PC-9 (cell line): ENCODE data around the gene KCTD12. TPM values are rescaled to one million over a fixed set of nuclear protein-coding genes. Genes with fewer than 3 reads are reported as not detected.

Experiments used
- BruUV-seq: library from RNA; stranded (reverse); fragments of 400-500 nt; replicated peaks from 2 replicates; lab custom pipeline; 2021; lab: Mats Ljungman, UMichigan
- CTCF ChIA-PET: fragments of 300-600 bp; sonication (Branson Sonifier 250); formaldehyde crosslinking; loops from one replicate; lab custom pipeline; 2022; ENCODE audit warnings: antibody characterized with exemption; lab: Charles Lee
- POLR2A ChIA-PET: fragments of 300-600 bp; sonication (Branson Sonifier 250); formaldehyde crosslinking; loops from one replicate; lab custom pipeline; 2022; ENCODE audit warnings: antibody characterized with exemption; ENCODE audit not compliant: unreplicated experiment; lab: Charles Lee
- DNase-seq, 2 experiments: peaks; one replicate each; pipeline versions ENCODE4 v3.0.0 to v3.0.0-alpha.2; 2015 to 2022; ENCODE audit warnings: mixed read lengths in 1 of 2
- H2AFZ ChIP-seq: fragments of 200-600 bp; sonication (generic); 2 replicates; pipeline ENCODE4 v1.8.1; 2017; ENCODE audit warnings: antibody characterized with exemption
- H3F3A ChIP-seq: fragments of 200-600 bp; sonication (generic); 2 replicates; pipeline ENCODE4 v1.8.1; 2017; ENCODE audit warnings: antibody characterized with exemption, mild to moderate bottlenecking, low read depth; ENCODE audit not compliant: insufficient read depth
- H3K27ac ChIP-seq: fragments of 200-600 bp; sonication (generic); 2 replicates; pipeline ENCODE4 v1.6.1; 2016; ENCODE audit warnings: mixed run types
- H3K27me3 ChIP-seq: fragments of 200-600 bp; sonication (generic); 2 replicates; pipeline ENCODE4 v1.6.1; 2016; ENCODE audit warnings: low read depth, mixed run types; ENCODE audit not compliant: insufficient read depth
- H3K36me3 ChIP-seq: fragments of 200-600 bp; sonication (generic); 2 replicates; pipeline ENCODE4 v1.6.1; 2016; ENCODE audit warnings: low read depth, mixed run types
- H3K4me1 ChIP-seq: fragments of 200-600 bp; sonication (generic); replicated peaks from 2 replicates; pipeline ENCODE4 v1.6.1; 2016; ENCODE audit warnings: mixed run types; ENCODE audit not compliant: insufficient read depth
- H3K4me2 ChIP-seq: fragments of 200-600 bp; sonication (generic); 2 replicates; pipeline ENCODE4 v1.6.1; 2017; ENCODE audit warnings: mixed run types
- H3K4me3 ChIP-seq: fragments of 200-600 bp; sonication (generic); 2 replicates; pipeline ENCODE4 v1.6.1; 2016; ENCODE audit warnings: mixed run types
- H3K79me2 ChIP-seq: fragments of 200-600 bp; sonication (generic); 2 replicates; pipeline ENCODE4 v1.6.1; 2017; ENCODE audit warnings: low read depth, mixed run types
- H3K9me2 ChIP-seq: fragments of 200-600 bp; sonication (generic); 2 replicates; pipeline ENCODE4 v1.8.1; 2017; ENCODE audit warnings: mild to moderate bottlenecking; ENCODE audit not compliant: insufficient read depth
- H3K9me3 ChIP-seq: fragments of 200-600 bp; sonication (generic); 2 replicates; pipeline ENCODE4 v1.8.1; 2016; ENCODE audit warnings: low read depth; ENCODE audit not compliant: insufficient read depth
- H4K20me1 ChIP-seq: fragments of 200-600 bp; sonication (generic); 2 replicates; pipeline ENCODE4 v1.8.1; 2017; ENCODE audit not compliant: insufficient read depth
- CTCF ChIP-seq: fragments of 200-600 bp; sonication (generic); conservative IDR thresholded peaks from 2 replicates; pipeline ENCODE4 v1.6.1; 2017; ENCODE audit warnings: mixed run types, antibody characterized with exemption, mild to moderate bottlenecking, moderate library complexity
- EZH2 ChIP-seq: fragments of 200-600 bp; sonication (generic); IDR thresholded peaks from 2 replicates; pipeline ENCODE4 v1.8.0; 2017; ENCODE audit warnings: antibody characterized with exemption, low read depth
- intact Hi-C: fragments of 100-400 bp; cut with micrococcal nuclease; formaldehyde crosslinking; loops from one replicate; pipeline ENCODE4 v1.10.0; 2022; ENCODE audit not compliant: unreplicated experiment
- total RNA-seq: library from RNA; stranded (reverse); gene quantifications from 2 replicates; pipeline ENCODE4 v1.2.3, GENCODE V29; 2021

KCTD12 gene
- total RNA-seq, 1 experiment from 2014 or later, result 0.15 TPM

- TF ChIP-seq CTCF, result no peak
- TF ChIP-seq EZH2, result no peak
- DNase-seq, result no peak
- ChIA-PET POLR2A (no interaction called here), CTCF (no interaction called here)
- Histone ChIP-seq H3K4me2 (no peak overlapping the region), H3K9me2 (no peaks in the 10 kb centered on the region; the same call in 1 of the 2 replicates), H3K4me1 (no peaks in the 10 kb centered on the region), H3K27me3 (no peaks in the 10 kb centered on the region), H3K27ac (no peak overlapping the region), H2AFZ (no peak overlapping the region), H3K36me3 (no peaks in the 10 kb centered on the region), H4K20me1 (no peaks in the 10 kb centered on the region), H3K79me2 (no peaks in the 10 kb centered on the region), H3K4me3 (no peak overlapping the region), H3K9me3 (no peaks in the 10 kb centered on the region), H3F3A (no peaks in the 10 kb centered on the region)
- intact Hi-C loops, result no loop called here
- BruUV-seq, result no TSS peak
These were observed 23.2 kb downstream of the KCTD12 start for GRCh38 chr13:76863022-76863421.

- Histone ChIP-seq H3K36me3 (no peaks in the 10 kb centered on the region), H3K4me1 (no peaks in the 10 kb centered on the region), H3K4me3 (no peak overlapping the region), H4K20me1 (no peaks in the 10 kb centered on the region), H3F3A (no peaks in the 10 kb centered on the region), H3K4me2 (no peak overlapping the region), H3K9me2 (no peaks in the 10 kb centered on the region; the same call in 1 of the 2 replicates), H3K79me2 (no peaks in the 10 kb centered on the region), H3K9me3 (no peaks in the 10 kb centered on the region), H2AFZ (peak overlapping the region; percentile 16; the same call in 1 of the 2 replicates), H3K27me3 (no peaks in the 10 kb centered on the region), H3K27ac (no peak overlapping the region)
- no peak for TF ChIP-seq CTCF
- TF ChIP-seq EZH2, result no peak
- POLR2A ChIA-PET, result no interaction called here
- BruUV-seq, result no TSS peak
- CTCF ChIA-PET, result no interaction called here
- intact Hi-C loops, result no loop called here
- no peak for DNase-seq
These were observed 24.3 kb downstream of the KCTD12 start for GRCh38 chr13:76861859-76862258.

GRCh38 chr13:76860706-76861105 lies 25.5 kb downstream of the KCTD12 start:
- Histone ChIP-seq H3K4me2 (no peak overlapping the region), H3K9me2 (no peaks in the 10 kb centered on the region; the same call in 1 of the 2 replicates), H2AFZ (no peak overlapping the region), H3K4me3 (no peak overlapping the region), H3K9me3 (no peaks in the 10 kb centered on the region), H3F3A (no peaks in the 10 kb centered on the region), H3K36me3 (no peaks in the 10 kb centered on the region), H3K79me2 (no peaks in the 10 kb centered on the region), H3K27ac (no peak overlapping the region), H4K20me1 (no peaks in the 10 kb centered on the region), H3K27me3 (no peaks in the 10 kb centered on the region), H3K4me1 (no peaks in the 10 kb centered on the region)
- TF ChIP-seq CTCF, result no peak
- ChIA-PET POLR2A (no interaction called here), CTCF (no interaction called here)
- BruUV-seq, result no TSS peak
- DNase-seq, result no peak
- intact Hi-C loops, result no loop called here
